ENCODE results near the gene ILK.

- TF ChIP-seq CTCF (IDR thresholded peaks at IDR 0.05; ENCODE audit: poor library complexity): no peak
- no peak for TF ChIP-seq EZH2 (IDR thresholded peaks at IDR 0.05; ENCODE audit: borderline replicate concordance)
- TF ChIP-seq EZH2phosphoT487 (IDR thresholded peaks at IDR 0.05; ENCODE audit: low read depth, severe bottlenecking, unreplicated experiment): no peak
These were observed 31.4 kb upstream of the ILK start for GRCh38 chr11:6572215-6572614.
